Thymus (tissue), 11 donors: ENCODE results near the gene PERCC1. TPM values are rescaled to one million over a fixed set of nuclear protein-coding genes. Genes with fewer than 3 reads are reported as not detected.
A peak's percentile ranks its signal among the peaks of the same experiment; 100 is the strongest.
"Not testable (repeated sequence)": the region's sequence is repeated elsewhere in the genome, so short reads cannot be mapped to it uniquely, and the experiment has no call there.

ENCODE experiments used
- DNase-seq, 9 donors: peaks; one replicate each; pipeline ENCODE4 v3.0.0-alpha.2; 2013; ENCODE audit warnings: low spot score in 9 of 9, low read depth in 6 of 9, missing footprints in 1 of 9
- H3K27ac ChIP-seq, 2 donors: one replicate each; pipeline ENCODE4 v1.5.1; 2013; ENCODE audit warnings: control low read depth in 1 of 2, low read depth in 1 of 2, low read length in 1 of 2, mild to moderate bottlenecking in 1 of 2, moderate library complexity in 1 of 2
- H3K27me3 ChIP-seq, 2 donors: one replicate each; pipeline ENCODE4 v1.5.1; 2013; ENCODE audit warnings: low read length in 1 of 2; ENCODE audit not compliant: control insufficient read depth in 2 of 2, insufficient read depth in 1 of 2
- H3K36me3 ChIP-seq, 2 donors: one replicate each; pipeline ENCODE4 v1.5.1; 2013; ENCODE audit warnings: low read length in 1 of 2, mild to moderate bottlenecking in 1 of 2, moderate library complexity in 1 of 2; ENCODE audit not compliant: control insufficient read depth in 2 of 2, insufficient read depth in 2 of 2
- H3K4me1 ChIP-seq, 2 donors: one replicate each; pipeline ENCODE4 v1.5.1; 2013; ENCODE audit warnings: low read length in 2 of 2; ENCODE audit not compliant: control insufficient read depth in 2 of 2, insufficient read depth in 2 of 2
- H3K4me3 ChIP-seq, 2 donors: one replicate each; pipeline ENCODE4 v1.5.1; 2013; ENCODE audit warnings: low read length in 2 of 2, control low read depth in 1 of 2, mild to moderate bottlenecking in 1 of 2
- H3K9me3 ChIP-seq, 2 donors: one replicate each; pipeline ENCODE4 v1.5.1; 2013; ENCODE audit warnings: low read length in 1 of 2, mild to moderate bottlenecking in 1 of 2; ENCODE audit not compliant: control insufficient read depth in 2 of 2, insufficient read depth in 1 of 2
- WGBS: extraction: QIAGEN DNeasy Blood & Tissue Kit; methylation state at CpG from one replicate; pipeline ENCODE4 v1.1.7; 2013; 5-methylcytosine and 5-hydroxymethylcytosine counted together
- polyA plus RNA-seq: library from polyadenylated mRNA; stranded (reverse); fragments of 200-250 nt; gene quantifications from one replicate; pipeline ENCODE4 v1.2.3, GENCODE V29; 2013
- total RNA-seq: library from RNA; stranded (reverse); fragments of 120-200 nt; gene quantifications from one replicate; pipeline ENCODE4 v1.2.4, GENCODE V29; 2013
- donor health status: healthy.

PERCC1 gene
- total and polyA plus RNA-seq, 2 donors = 0.07 TPM; not detected in 1

- Histone ChIP-seq H3K4me3 (peak within 1 kb of the TSS; percentile 71 to 88), H3K27me3 (no peaks in the 10 kb centered on the region), H3K36me3 (peaks cover 0 to 5% of the 10 kb centered on the region in 2 donors), H3K9me3 (peaks cover 0 to 2% of the 10 kb centered on the region in 2 donors), H3K4me1 (peaks cover 10 to 15% of the 10 kb centered on the region in 2 donors), H3K27ac (peak within 1 kb of the TSS; percentile 76 to 90)
- peak; percentile 53 to 90 (median 80) for DNase-seq
- WGBS = under 1% methylated on average over 99 of the region's 99 CpGs
Measured at GRCh38 chr16:1474796-1475551, 44.1 kb downstream of the PERCC1 start, which contains the start of gene CLCN7. TSS of gene CLCN7 (minus strand) at chr16:1475028. CDS start at chr16:1474974, 54 bp downstream.

- Histone ChIP-seq H3K4me1 (peaks cover 10 to 15% of the 10 kb centered on the region in 2 donors), H3K4me3 (peak overlapping the region; percentile 71 to 88), H3K27ac (peak overlapping the region; percentile 76 to 90), H3K27me3 (no peaks in the 10 kb centered on the region), H3K9me3 (peaks cover 0 to 2% of the 10 kb centered on the region in 2 donors), H3K36me3 (peaks cover 0 to 5% of the 10 kb centered on the region in 2 donors)
- 75% methylated on average over 15 of the region's 15 CpGs for WGBS
- no peak for DNase-seq
Measured at GRCh38 chr16:1475552-1476114, 44.8 kb downstream of the PERCC1 start.

- 93% methylated on average over 10 of the region's 10 CpGs for WGBS
- Histone ChIP-seq H3K36me3 (no peaks in the 10 kb centered on the region), H3K4me3 (no peak overlapping the region), H3K9me3 (peaks cover 0 to 2% of the 10 kb centered on the region in 2 donors), H3K27ac (no peak overlapping the region), H3K27me3 (no peaks in the 10 kb centered on the region), H3K4me1 (peaks cover 7 to 20% of the 10 kb centered on the region in 2 donors)
- DNase-seq = no peak
Measured at GRCh38 chr16:1477033-1477432, 46.2 kb downstream of the PERCC1 start.

GRCh38 chr16:1478937-1479336, 48.1 kb downstream of the PERCC1 start:
- not testable (repeated sequence) for H3K9me3 ChIP-seq, DNase-seq, H3K27ac ChIP-seq, H3K27me3 ChIP-seq, H3K36me3 ChIP-seq, H3K4me3 ChIP-seq
- WGBS = 97% methylated on average over 9 of the region's 9 CpGs
- peaks cover 2 to 14% of the 10 kb centered on the region in 2 donors for H3K4me1 ChIP-seq

- no peaks in the 10 kb centered on the region for H3K27me3 ChIP-seq
- H3K36me3 ChIP-seq = no peaks in the 10 kb centered on the region
- WGBS = 92% methylated on average over 28 of the region's 28 CpGs
- peaks cover 0 to 2% of the 10 kb centered on the region in 2 donors for H3K9me3 ChIP-seq
- H3K4me3 ChIP-seq = no peak overlapping the region
- H3K27ac ChIP-seq = peak overlapping the region in 1 of 2 donors; percentile 42
- H3K4me1 ChIP-seq = peaks cover 0 to 4% of the 10 kb centered on the region in 2 donors
- no peak for DNase-seq
Measured at GRCh38 chr16:1481906-1482835, 51.3 kb downstream of the PERCC1 start.

Other genes with a start within 250 kb of the PERCC1 start
- not detected for gene TPSG1, start 205.8 kb upstream of the PERCC1 start, total RNA-seq
- gene TPSG1, start 205.8 kb upstream of the PERCC1 start, polyA plus RNA-seq = 0.14 TPM
- 0.71 TPM for gene TPSB2, start 200.9 kb upstream of the PERCC1 start, total RNA-seq
- gene TPSB2, start 200.9 kb upstream of the PERCC1 start, polyA plus RNA-seq = 15.5 TPM
- 4.3 TPM for gene TPSAB1, start 190.4 kb upstream of the PERCC1 start, total RNA-seq
- gene TPSAB1, start 190.4 kb upstream of the PERCC1 start, polyA plus RNA-seq = 11.1 TPM
- gene TPSD1, start 175.0 kb upstream of the PERCC1 start, total RNA-seq = 0.14 TPM
- 1.1 TPM for gene TPSD1, start 175.0 kb upstream of the PERCC1 start, polyA plus RNA-seq
- gene UBE2I, start 121.4 kb upstream of the PERCC1 start, total RNA-seq = 58.5 TPM
- 105 TPM for gene UBE2I, start 121.4 kb upstream of the PERCC1 start, polyA plus RNA-seq
- 0.52 TPM for gene BAIAP3, start 97.4 kb upstream of the PERCC1 start, total RNA-seq
- 5.4 TPM for gene BAIAP3, start 97.4 kb upstream of the PERCC1 start, polyA plus RNA-seq
- gene TSR3, start 79.2 kb upstream of the PERCC1 start, total RNA-seq = 38.7 TPM
- gene TSR3, start 79.2 kb upstream of the PERCC1 start, polyA plus RNA-seq = 46.8 TPM
- gene GNPTG, start 79.1 kb upstream of the PERCC1 start, total RNA-seq = 27.8 TPM
- gene GNPTG, start 79.1 kb upstream of the PERCC1 start, polyA plus RNA-seq = 61.3 TPM
- gene UNKL, start 16.4 kb upstream of the PERCC1 start, total RNA-seq = 10.5 TPM
- gene UNKL, start 16.4 kb upstream of the PERCC1 start, polyA plus RNA-seq = 21.9 TPM
- gene UQCC4, start 10.3 kb upstream of the PERCC1 start, total RNA-seq = 20.6 TPM
- 24.4 TPM for gene UQCC4, start 10.3 kb upstream of the PERCC1 start, polyA plus RNA-seq
- gene CCDC154, start 13.5 kb downstream of the PERCC1 start, total RNA-seq = 0.71 TPM
- gene CCDC154, start 13.5 kb downstream of the PERCC1 start, polyA plus RNA-seq = 14.0 TPM
- gene CLCN7, start 44.0 kb downstream of the PERCC1 start, total RNA-seq = 17.5 TPM
- gene CLCN7, start 44.0 kb downstream of the PERCC1 start, polyA plus RNA-seq = 78.5 TPM
- 0.05 TPM for gene PTX4, start 57.9 kb downstream of the PERCC1 start, total RNA-seq
- 0.05 TPM for gene PTX4, start 57.9 kb downstream of the PERCC1 start, polyA plus RNA-seq
- 14.0 TPM for gene TELO2, start 62.3 kb downstream of the PERCC1 start, total RNA-seq
- 97.4 TPM for gene TELO2, start 62.3 kb downstream of the PERCC1 start, polyA plus RNA-seq
- 10.3 TPM for gene TMEM204, start 102.6 kb downstream of the PERCC1 start, total RNA-seq
- gene TMEM204, start 102.6 kb downstream of the PERCC1 start, polyA plus RNA-seq = 29.3 TPM
- gene IFT140, start 181.0 kb downstream of the PERCC1 start, total RNA-seq = 8.5 TPM
- gene IFT140, start 181.0 kb downstream of the PERCC1 start, polyA plus RNA-seq = 12.0 TPM
- 4.7 TPM for gene CRAMP1, start 181.3 kb downstream of the PERCC1 start, total RNA-seq
- gene CRAMP1, start 181.3 kb downstream of the PERCC1 start, polyA plus RNA-seq = 12.2 TPM
- 35.1 TPM for gene JPT2, start 247.2 kb downstream of the PERCC1 start, total RNA-seq
- gene JPT2, start 247.2 kb downstream of the PERCC1 start, polyA plus RNA-seq = 31.4 TPM